Measurements from ENCODE around the gene SPOPL.
"Not testable (repeated sequence)": the region's sequence is repeated elsewhere in the genome, so short reads cannot be mapped to it uniquely, and the experiment has no call there.

SPOPL gene

DNA sequence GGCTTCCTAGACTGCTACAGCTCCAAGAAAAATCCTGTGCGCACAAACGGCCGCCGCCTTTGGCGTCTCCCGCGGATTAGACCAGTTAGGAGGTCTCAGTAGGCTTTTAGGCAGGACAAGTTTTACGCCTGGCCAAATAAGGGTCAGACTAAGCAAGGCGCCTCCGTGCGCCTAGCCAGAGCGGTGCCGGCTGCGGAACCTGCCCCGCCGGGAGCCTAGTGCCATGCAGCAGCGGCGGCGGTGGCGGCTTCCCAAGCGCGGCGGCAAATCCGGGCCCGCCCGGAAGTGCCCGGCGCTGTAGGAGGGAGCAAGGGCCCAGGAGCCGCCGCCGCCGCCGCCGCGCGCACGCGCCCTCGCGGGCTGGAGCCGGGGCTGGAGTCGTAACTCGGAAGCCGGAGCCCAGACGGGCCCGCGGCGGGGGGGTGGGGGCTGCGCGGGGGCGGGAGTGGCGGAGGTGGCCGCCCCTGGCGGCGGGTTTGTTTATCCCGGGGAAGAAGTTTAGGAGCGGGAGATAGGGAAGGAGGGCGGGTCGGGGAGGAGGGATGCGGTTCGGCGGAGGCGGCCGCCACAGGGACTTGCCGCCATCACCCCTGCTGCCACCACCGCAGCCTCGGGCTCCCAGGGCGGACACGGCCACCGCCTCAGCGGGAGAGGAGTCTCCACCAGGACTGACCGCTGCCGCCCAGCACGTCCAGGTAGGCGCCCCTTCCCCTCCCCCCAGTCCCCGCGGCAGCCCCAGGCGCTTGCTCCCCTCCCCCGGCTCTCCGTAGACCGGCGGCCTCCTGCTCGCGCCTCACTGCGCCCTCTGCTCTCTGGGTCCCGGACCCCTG is at the start of gene SPOPL:
Gene SPOPL (plus strand): TSS at position 346 of the 830 bp plus-strand sequence. CDS start 48,447 bp downstream, outside the sequence.
- DNase-seq, result peak; percentile 34 to 93 (median 79)

DNA sequence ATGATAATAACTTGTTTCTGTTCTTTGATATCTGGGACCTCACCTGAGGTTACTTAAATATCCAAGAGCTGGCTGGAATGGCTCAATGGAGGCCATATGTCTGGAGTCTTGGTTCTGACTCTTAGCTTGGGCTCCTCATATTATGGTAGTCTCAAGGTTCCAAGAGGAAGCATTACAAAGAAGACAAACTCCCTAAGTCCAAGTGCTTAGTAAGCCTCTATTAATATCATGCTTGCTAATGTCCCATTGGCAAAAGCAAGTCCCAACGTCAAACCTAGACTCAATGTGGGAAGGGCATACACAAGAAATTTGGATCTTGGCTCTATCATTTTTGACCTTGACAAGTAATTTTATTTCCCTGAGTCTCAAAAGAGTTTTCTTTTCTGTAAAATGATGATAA is 49.2 kb upstream of the SPOPL start:
- DNase-seq, result no peak

- no peak for DNase-seq
These were observed 47.8 kb upstream of the SPOPL start for GRCh38 chr2:138453815-138454214.

- no peak for DNase-seq
These were observed 46.8 kb upstream of the SPOPL start for GRCh38 chr2:138454761-138455160.

DNA sequence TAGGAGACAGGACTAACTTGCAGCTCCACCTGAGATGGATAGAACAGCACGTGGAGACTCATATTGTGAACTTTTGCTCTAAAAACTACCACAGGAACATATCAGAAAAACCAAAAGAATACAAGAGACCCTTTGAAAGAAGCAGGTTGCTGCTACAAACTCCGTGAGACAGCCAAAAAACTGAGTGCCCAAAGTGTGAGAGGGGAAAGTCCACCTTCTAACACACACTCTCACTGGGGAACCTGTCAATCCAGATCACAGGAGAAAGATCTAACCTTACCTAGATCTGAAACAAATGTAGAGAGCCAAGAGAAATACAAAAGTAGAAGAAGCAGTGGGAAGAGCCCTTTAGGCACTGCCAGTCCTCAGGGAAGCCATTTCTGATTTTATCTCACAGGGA is 46.3 kb upstream of the SPOPL start:
- no peak for DNase-seq

- no peak for DNase-seq
These were observed 45.9 kb upstream of the SPOPL start for GRCh38 chr2:138455691-138456090.

DNA sequence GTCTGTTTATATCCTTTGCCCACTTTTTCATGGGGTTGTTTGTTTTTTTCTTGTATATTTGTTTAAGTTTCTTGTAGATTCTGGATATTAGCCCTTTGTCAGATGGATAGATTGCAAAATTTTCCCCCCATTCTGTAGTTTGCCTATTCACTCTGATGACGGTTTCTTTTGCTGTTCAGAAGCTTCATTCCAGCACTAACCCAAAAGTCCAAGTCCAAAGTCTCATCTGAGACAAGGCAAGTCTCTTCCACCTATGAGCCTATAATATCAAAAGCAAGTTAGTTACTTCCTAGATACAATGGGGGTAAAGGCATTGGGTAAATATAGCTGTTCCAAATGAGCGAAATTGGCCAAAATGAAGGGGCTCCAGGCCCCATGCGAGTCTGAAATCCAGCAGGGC is 38.9 kb upstream of the SPOPL start:
- not testable (repeated sequence) for DNase-seq

DNA sequence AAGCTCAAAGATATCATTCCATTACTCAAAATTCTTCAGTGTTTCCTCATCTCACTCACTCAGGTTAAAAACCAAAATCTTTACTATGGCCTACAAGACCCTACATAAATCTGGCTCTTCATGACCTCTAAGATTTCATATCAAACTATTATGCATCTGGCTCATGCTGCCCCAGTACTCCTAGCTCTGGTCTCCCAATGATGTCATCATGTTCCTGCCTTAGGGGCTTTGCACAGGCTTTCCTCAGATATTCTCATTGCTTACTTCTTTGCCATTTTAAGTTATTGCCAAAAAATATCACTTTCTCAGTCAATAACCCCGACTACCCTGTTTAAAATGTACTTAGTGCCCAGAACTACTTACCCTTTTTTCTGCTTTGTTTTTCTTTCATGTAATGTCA is 33.0 kb upstream of the SPOPL start:
- no peak for DNase-seq

- DNase-seq, result no peak
These were observed 32.2 kb upstream of the SPOPL start for GRCh38 chr2:138469411-138469810.

- peak in 15 of 56 donors; percentile 1 to 46 (median 13) for DNase-seq
These were observed 30.6 kb upstream of the SPOPL start for GRCh38 chr2:138470941-138471340.

GRCh38 chr2:138474100-138474825 is 27.3 kb upstream of the SPOPL start:
- no peak for DNase-seq

GRCh38 chr2:138475277-138475776 is 26.2 kb upstream of the SPOPL start:
- DNase-seq, result no peak

DNA sequence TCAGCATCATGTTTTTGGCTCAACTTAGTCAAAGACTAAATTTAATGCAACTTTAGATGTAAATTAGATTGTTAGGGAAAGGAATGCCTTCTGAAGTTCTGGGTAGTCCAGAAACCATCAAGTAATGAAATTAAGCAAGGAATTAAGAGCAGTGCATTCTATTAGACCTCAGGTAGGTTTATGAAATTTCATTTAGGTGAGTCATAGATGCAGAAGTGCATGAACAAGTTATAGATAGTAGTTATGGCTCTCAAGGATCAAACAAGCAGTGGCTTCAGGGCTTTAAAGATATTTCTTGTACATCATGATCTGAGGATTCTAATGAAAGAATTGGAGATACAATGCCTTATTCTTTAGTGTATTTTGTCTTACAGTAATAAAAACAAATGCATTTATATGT is 25.4 kb upstream of the SPOPL start:
- DNase-seq, result no peak

- DNase-seq, result no peak
These were observed 24.6 kb upstream of the SPOPL start for GRCh38 chr2:138476940-138477339.

DNA sequence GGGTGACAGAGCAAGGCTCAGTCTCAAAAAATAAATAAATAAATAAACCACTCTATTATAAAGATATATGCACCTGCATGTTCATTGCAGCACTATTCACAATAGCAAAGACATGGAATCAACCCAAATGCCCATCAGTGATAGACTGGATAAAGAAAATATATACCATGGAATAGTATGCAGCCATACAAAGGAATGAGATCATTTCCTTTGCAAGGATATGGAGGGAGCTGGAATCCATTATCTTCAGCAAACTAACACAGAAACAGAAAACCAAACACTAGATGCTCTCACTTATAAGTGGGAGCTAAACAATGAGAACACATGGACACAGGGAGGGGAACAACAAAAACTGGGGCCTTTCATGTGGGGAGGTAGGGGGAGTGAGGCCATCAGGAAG is 18.8 kb upstream of the SPOPL start:
- DNase-seq, result not testable (repeated sequence)

- DNase-seq, result no peak
These were observed 16.6 kb upstream of the SPOPL start for GRCh38 chr2:138485019-138485418.

DNA sequence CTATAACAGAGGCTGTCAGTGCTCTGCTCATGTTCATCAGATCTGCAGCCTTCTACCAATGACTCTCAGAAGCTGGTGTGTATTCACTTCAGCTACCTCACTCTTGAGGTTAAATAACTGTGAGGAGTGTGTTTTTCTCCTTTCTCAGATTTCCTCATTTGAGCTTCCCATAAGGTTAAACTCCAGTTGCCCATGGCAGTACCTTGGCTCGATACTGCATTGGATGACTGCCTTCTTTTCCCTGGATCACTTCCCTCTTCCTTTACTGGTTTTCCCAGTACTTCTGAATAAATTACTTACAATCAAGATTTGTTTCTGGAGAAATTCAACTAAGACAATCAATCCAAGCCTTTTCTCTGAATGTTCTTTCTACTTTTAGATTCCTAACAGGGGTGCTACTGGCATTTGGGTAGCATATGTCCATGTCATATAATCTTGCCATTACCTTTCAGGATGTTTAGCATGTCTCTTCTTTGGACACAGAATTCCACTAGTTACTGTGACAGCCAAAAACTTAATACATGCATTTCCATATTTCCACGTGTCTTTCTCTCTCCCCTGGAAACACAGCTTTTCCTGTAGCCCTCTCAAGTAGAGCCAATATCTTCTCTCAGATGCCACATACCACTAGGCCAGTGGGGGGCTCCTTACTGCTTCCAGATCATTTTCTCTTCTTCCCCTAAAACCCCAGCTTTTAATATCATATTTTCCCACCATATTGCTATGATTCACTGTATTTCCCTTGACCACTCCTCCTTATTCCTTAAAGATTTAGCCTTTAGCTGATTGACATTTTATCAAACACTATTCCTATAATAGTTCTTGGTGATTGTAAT is 15.0 kb upstream of the SPOPL start:
- DNase-seq, result no peak

DNA sequence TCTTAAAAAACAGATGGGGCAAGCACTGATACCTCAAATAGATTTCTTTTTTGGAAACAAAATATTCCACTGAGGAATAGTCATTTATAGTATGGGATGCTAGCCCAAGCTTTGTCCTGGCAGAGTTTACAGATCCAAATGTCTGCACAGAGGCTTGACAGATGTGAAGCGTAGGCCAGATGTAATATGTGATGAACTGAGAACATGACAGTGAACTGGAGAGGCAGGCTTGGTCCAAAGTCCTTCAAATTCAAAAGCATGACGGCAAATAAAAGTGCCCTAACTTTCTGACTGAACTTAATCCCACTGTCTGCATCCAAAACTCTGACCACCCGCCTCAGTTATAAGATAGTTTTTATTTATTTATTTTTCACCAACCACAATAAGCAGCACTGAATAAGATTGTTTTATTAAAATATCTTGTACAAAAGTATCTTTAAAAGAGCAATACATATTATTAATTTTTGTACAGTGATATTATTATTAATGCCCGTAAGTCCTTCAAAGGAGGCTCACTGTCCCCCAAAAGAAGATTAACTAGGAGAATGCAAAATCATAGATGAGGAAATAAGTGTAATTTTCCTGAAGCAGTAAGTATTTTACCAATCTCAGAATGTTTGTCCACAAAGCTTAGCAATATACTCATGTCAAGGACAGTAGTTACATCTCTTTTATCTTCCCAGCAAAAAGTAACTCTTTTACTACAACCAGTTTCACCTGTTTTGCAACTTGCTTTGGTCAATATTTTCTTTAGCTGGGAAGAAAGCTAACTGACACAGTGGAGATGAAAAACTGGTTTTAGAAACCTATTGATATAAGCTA is 10.7 kb upstream of the SPOPL start:
- no peak for DNase-seq

DNA sequence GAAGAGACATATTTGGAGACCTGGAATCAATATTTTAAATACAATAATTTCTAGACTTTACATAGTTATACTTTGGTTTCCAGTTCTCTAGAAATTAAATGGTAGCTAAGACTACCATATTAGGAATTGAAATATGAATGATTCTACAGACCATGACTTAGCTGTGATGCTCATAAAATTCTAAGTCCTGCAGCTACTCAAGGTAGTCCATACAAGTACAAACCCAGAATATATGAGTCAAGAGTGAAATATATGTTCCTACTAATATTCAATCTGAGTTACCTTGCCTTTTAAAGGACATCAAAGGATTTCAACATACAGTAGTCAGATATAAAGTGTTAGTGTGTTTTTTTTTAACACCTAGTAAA is 10.1 kb upstream of the SPOPL start:
- DNase-seq, result no peak

- no peak for DNase-seq
These were observed 9.4 kb upstream of the SPOPL start for GRCh38 chr2:138492160-138492559.

DNA sequence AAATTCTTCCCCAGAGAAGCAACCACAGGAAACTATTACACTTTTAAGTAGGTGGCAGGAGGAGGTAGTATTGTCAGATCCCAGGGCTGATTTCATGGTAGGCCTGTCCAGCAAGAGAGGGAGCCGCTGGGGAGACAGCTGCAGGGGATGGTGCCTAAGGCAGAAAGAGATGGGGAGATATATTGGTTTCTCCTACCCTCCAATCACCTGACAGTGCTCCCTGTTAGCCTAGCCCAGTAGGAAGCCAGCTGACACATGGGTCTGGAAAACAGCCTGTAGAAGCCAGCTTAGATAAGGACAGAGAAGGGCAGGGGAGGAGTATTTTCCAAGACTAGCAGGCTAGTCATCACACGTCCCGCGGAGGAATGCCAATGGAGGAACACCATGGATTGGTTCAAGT is 8.2 kb upstream of the SPOPL start:
- DNase-seq, result no peak
